ENCODE results near the gene TIMM21. TPM values are rescaled to one million over a fixed set of nuclear protein-coding genes. Genes with fewer than 3 reads are reported as not detected.

The TIMM21 gene
- total RNA-seq, 1 donor from 2014 or later, result 27.5 TPM

GRCh38 chr18:74194691-74195090, 46.4 kb downstream of the TIMM21 start:
- Mint-ChIP-seq H3K36me3 (ENCODE audit: insufficient read depth) (no peaks in the 10 kb centered on the region), H3K9me3 (ENCODE audit: low read depth) (no peaks in the 10 kb centered on the region), H3K27ac (peak overlapping the region; percentile 10), H3K4me3 (ENCODE audit: low read depth) (no peak overlapping the region), H3K4me1 (ENCODE audit: low read depth) (peaks cover 13% of the 10 kb centered on the region), H3K27me3 (no peaks in the 10 kb centered on the region)
- DNase-seq (ENCODE audit: low spot score, unreplicated experiment), result no peak
- no peak for TF ChIP-seq CTCF (IDR thresholded peaks at IDR 0.05; ENCODE audit: unreplicated experiment)

- TF ChIP-seq CTCF (IDR thresholded peaks at IDR 0.05; ENCODE audit: unreplicated experiment), result peak; percentile 97
- peak overlapping the region; percentile 62 for H3K4me3 Mint-ChIP-seq (ENCODE audit: low read depth)
- no peaks in the 10 kb centered on the region for H3K9me3 Mint-ChIP-seq (ENCODE audit: low read depth)
- no peak for DNase-seq (ENCODE audit: low spot score, unreplicated experiment)
- H3K27me3 Mint-ChIP-seq, result no peaks in the 10 kb centered on the region
- no peaks in the 10 kb centered on the region for H3K36me3 Mint-ChIP-seq (ENCODE audit: insufficient read depth)
- H3K4me1 Mint-ChIP-seq (ENCODE audit: low read depth), result peaks cover 13% of the 10 kb centered on the region
- peak overlapping the region; percentile 84 for H3K27ac Mint-ChIP-seq
These were observed 48.1 kb downstream of the TIMM21 start for GRCh38 chr18:74196220-74197119.

- no peaks in the 10 kb centered on the region for H3K9me3 Mint-ChIP-seq (ENCODE audit: low read depth)
- no peak overlapping the region for H3K27ac Mint-ChIP-seq
- H3K4me3 Mint-ChIP-seq (ENCODE audit: low read depth), result no peak overlapping the region
- H3K4me1 Mint-ChIP-seq (ENCODE audit: low read depth), result peaks cover 13% of the 10 kb centered on the region
- H3K36me3 Mint-ChIP-seq (ENCODE audit: insufficient read depth), result no peaks in the 10 kb centered on the region
- no peaks in the 10 kb centered on the region for H3K27me3 Mint-ChIP-seq
- no peak for DNase-seq (ENCODE audit: low spot score, unreplicated experiment)
- no peak for TF ChIP-seq CTCF (IDR thresholded peaks at IDR 0.05; ENCODE audit: unreplicated experiment)
These were observed 49.5 kb downstream of the TIMM21 start for GRCh38 chr18:74197705-74198341.

- Mint-ChIP-seq H3K27ac (no peak overlapping the region), H3K36me3 (ENCODE audit: insufficient read depth) (no peaks in the 10 kb centered on the region), H3K9me3 (ENCODE audit: low read depth) (no peaks in the 10 kb centered on the region), H3K27me3 (no peaks in the 10 kb centered on the region), H3K4me1 (ENCODE audit: low read depth) (peaks cover 13% of the 10 kb centered on the region), H3K4me3 (ENCODE audit: low read depth) (no peak overlapping the region)
- no peak for DNase-seq (ENCODE audit: low spot score, unreplicated experiment)
- no peak for TF ChIP-seq CTCF (IDR thresholded peaks at IDR 0.05; ENCODE audit: unreplicated experiment)
These were observed 50.1 kb downstream of the TIMM21 start for GRCh38 chr18:74198453-74198852.

GRCh38 chr18:74200780-74201179, 52.5 kb downstream of the TIMM21 start:
- Mint-ChIP-seq H3K27ac (no peak overlapping the region), H3K9me3 (ENCODE audit: low read depth) (no peaks in the 10 kb centered on the region), H3K27me3 (no peaks in the 10 kb centered on the region), H3K36me3 (ENCODE audit: insufficient read depth) (no peaks in the 10 kb centered on the region), H3K4me1 (ENCODE audit: low read depth) (peaks cover 19% of the 10 kb centered on the region), H3K4me3 (ENCODE audit: low read depth) (no peak overlapping the region)
- DNase-seq (ENCODE audit: low spot score, unreplicated experiment), result no peak
- no peak for TF ChIP-seq CTCF (IDR thresholded peaks at IDR 0.05; ENCODE audit: unreplicated experiment)
